Thyroid gland (tissue), 4 donors: Measurements from ENCODE around the gene UST.

Source experiments
- CTCF ChIP-seq, 6 experiments: fragments of 200-600 bp in 3 of 6; fragments of 450-650 bp in 3 of 6; sonication (generic) in 3 of 6; IDR thresholded peaks; one replicate each; pipeline ENCODE4 v1.5.1; 2016 to 2019; ENCODE audit warnings: antibody characterized with exemption in 6 of 6, mild to moderate bottlenecking in 2 of 6, inconsistent platforms in 1 of 6, moderate library complexity in 1 of 6
- POLR2A ChIP-seq, 2 donors: fragments of 450-650 bp; IDR thresholded peaks; one replicate each; pipeline ENCODE4 v1.6.1; 2017; ENCODE audit warnings: antibody characterized with exemption in 2 of 2, mild to moderate bottlenecking in 2 of 2, moderate library complexity in 1 of 2

DNA sequence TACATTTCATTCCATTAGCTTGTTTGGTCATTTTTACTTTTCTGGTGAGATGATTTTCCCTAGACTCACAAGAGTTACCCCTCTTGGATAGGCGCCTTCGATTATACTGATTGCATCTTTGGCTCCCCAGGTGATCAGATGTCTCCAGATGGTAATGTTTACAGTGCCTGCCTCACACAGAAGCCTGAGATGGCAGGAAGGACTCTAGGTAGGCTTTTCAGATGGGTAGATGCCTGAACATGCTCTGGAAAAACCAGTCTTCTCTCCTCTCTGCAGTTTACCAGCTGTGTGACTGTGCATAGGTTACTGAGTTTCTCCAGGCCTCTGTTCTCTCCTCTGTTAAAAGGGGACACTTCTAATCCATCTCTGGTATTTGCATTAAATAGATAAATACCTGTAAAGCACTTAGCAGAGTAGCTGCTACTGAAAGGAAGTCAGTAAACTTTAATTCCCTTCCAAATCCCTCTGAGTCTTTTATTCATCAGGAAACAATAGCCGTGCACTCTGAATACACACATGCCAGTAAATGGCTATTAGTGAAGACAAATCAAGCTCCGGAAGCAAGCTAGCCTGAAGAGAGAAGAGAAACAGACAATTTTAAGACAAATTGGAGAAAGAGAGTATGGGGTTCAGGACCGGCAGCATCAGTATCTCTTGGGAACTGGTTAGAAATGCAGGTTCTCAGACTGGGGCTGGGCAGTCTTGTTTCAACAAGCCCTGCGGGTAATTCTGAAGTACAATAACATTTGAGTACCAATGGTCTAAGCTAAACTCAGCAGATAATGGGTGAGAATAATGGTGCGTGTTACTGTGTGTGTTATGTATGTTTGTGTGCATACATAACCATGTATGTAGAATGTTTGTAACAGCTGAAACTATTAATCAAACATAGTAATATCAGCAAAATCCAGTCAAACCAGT is 139.4 kb downstream of the UST start:
- TF ChIP-seq CTCF (IDR thresholded peaks at IDR 0.05) = no peak
- TF ChIP-seq POLR2A (IDR thresholded peaks at IDR 0.05) = no peak
